Psoas muscle (tissue), 8 donors: ENCODE measurements around the gene FNDC3B. TPM values are rescaled to one million over a fixed set of nuclear protein-coding genes. Genes with fewer than 3 reads are reported as not detected.

Source experiments
- ATAC-seq, 4 donors: fragments of 200-7000 bp; cut with Tn5 transposase; one replicate each; pipeline ENCODE4 v1.9.1; 2020; ENCODE audit warnings: moderate library complexity in 3 of 4, mild to moderate bottlenecking in 2 of 4
- DNase-seq, 2 donors: peaks; one replicate each; pipeline ENCODE4 v3.0.0-alpha.2; 2020
- H3K27ac ChIP-seq: fragments of 200-600 bp; one replicate; pipeline ENCODE4 v1.8.0; 2022
- H3K27me3 ChIP-seq, 3 donors: fragments of 200-600 bp in 1 of 3; one replicate each; pipeline versions ENCODE4 v1.6.1 to v1.8.0; 2013 to 2022; ENCODE audit warnings: low read length in 2 of 3, mild to moderate bottlenecking in 2 of 3, moderate library complexity in 1 of 3; ENCODE audit not compliant: insufficient read depth in 3 of 3
- H3K36me3 ChIP-seq, 2 donors: fragments of 200-600 bp in 1 of 2; one replicate each; pipeline versions ENCODE4 v1.6.1 to v1.8.0; 2013 to 2022; ENCODE audit warnings: low read depth in 1 of 2, mild to moderate bottlenecking in 1 of 2, moderate library complexity in 1 of 2; ENCODE audit not compliant: insufficient read depth in 1 of 2
- H3K4me1 ChIP-seq: fragments of 200-600 bp; one replicate; pipeline ENCODE4 v1.8.0; 2022
- H3K4me3 ChIP-seq: fragments of 200-600 bp; one replicate; pipeline ENCODE4 v1.8.0; 2022; ENCODE audit warnings: mild to moderate bottlenecking
- H3K9me3 ChIP-seq: fragments of 200-600 bp; one replicate; pipeline ENCODE4 v1.8.0; 2022
- WGBS, 3 donors: extraction: QIAGEN DNeasy Blood & Tissue Kit; methylation state at CpG; one replicate each; pipeline versions ENCODE4 v1.1.6 to v1.1.7; 2013; 5-methylcytosine and 5-hydroxymethylcytosine counted together
- intact Hi-C, 2 donors: fragments of 100-400 bp; cut with DNase I; formaldehyde crosslinking; loops; one replicate each; pipeline versions ENCODE4 v1.11.0 to v1.14.2; 2022
- polyA plus RNA-seq, 3 donors: library from polyadenylated mRNA; stranded (reverse); fragments of 200-250 nt; gene quantifications; one replicate each; pipeline ENCODE4 v1.2.3, GENCODE V29; 2013
- total RNA-seq, 4 donors: library from RNA; stranded (reverse); fragmentation: NEBNext Ultra II Directional in 2 of 4; extraction: Animal tissue kit (Norgen Biotek cat#: 25700) in 2 of 4; gene quantifications; one replicate each; pipeline versions ENCODE4 v1.2.1 to v1.2.4, GENCODE V29; 2021 to 2023
- TF ChIP-seq, protein P1 (sequence below): fragments of 200-600 bp; IDR thresholded peaks from one replicate; pipeline ENCODE4 v1.8.0; 2022; ENCODE audit warnings: antibody characterized with exemption
- donor health status: healthy with polysubstance abuse.
- donor health status: DM: no; HTN: no; CAD: no; lungs with moderate emphysema.
- donor health status: Bipolar disorder and iron deficiency.
- donor health status: healthy.
- donor health status: DM: yes; HTN: yes; CAD: no.
- donor health status: DM: no; HTN: no; CAD: no.
- donor health status: DM: no; HTN: no; CAD: no.
- donor health status: DM: yes; HTN: yes; CAD: no.

Gene FNDC3B
- total and polyA plus RNA-seq, 7 donors = 12.4 to 133 (median 50.8) TPM

DNA sequence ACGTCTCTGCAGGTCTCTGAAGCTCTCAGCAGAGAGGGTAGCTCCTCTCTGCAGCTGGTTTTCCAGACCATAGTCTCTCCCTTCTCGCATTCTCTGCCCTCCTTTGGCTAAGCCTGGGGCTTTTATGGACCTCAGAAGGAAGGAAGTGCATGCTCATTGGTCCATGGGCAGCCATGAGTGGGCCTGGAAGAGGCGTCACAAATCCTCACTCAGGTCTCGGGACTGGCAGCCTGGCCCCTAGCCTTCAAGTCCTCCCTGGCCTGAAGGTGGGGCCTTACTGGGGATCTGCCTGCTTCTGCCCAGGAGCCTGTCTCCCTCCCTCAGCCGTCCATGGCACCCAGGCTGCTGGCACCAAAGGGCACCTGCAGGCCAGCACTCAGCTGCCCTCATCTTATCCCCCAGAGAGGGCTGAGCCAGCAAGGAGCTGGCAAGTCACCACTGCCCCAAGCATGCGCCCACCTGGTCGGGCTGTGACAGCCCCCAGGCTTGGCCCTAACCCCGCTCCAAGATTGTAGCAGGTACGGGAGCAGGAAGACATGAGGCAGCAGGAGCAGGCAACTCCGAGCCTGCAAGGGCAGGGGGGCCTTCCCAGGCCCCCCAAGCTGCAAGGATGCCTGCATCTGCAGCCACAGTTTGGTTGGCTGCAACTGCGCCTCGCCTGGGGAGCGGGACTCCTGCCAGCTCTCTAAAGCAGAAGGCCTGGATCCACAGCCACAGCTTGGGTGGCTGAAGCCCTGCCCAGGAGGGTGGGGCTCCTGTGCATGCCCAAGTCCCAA, 371.5 kb downstream of the FNDC3B start:
- TF ChIP-seq, protein P1, sequence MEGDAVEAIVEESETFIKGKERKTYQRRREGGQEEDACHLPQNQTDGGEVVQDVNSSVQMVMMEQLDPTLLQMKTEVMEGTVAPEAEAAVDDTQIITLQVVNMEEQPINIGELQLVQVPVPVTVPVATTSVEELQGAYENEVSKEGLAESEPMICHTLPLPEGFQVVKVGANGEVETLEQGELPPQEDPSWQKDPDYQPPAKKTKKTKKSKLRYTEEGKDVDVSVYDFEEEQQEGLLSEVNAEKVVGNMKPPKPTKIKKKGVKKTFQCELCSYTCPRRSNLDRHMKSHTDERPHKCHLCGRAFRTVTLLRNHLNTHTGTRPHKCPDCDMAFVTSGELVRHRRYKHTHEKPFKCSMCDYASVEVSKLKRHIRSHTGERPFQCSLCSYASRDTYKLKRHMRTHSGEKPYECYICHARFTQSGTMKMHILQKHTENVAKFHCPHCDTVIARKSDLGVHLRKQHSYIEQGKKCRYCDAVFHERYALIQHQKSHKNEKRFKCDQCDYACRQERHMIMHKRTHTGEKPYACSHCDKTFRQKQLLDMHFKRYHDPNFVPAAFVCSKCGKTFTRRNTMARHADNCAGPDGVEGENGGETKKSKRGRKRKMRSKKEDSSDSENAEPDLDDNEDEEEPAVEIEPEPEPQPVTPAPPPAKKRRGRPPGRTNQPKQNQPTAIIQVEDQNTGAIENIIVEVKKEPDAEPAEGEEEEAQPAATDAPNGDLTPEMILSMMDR = no peak
- no peak overlapping the region for H3K4me3 ChIP-seq
- WGBS, 3 donors = 73 to 75% (median 74%) methylated on average over 13 of the region's 13 CpGs
- H3K9me3 ChIP-seq = no peaks in the 10 kb centered on the region
- intact Hi-C loops = no loop called here
- no peak overlapping the region for H3K27ac ChIP-seq
- no peaks in the 10 kb centered on the region for H3K4me1 ChIP-seq
- ATAC-seq (peak in 3 of 4 donors; percentile 21 to 37 (median 31)), DNase-seq (no peak)
- H3K27me3 ChIP-seq = no peaks in the 10 kb centered on the region
- no peaks in the 10 kb centered on the region for H3K36me3 ChIP-seq

DNA sequence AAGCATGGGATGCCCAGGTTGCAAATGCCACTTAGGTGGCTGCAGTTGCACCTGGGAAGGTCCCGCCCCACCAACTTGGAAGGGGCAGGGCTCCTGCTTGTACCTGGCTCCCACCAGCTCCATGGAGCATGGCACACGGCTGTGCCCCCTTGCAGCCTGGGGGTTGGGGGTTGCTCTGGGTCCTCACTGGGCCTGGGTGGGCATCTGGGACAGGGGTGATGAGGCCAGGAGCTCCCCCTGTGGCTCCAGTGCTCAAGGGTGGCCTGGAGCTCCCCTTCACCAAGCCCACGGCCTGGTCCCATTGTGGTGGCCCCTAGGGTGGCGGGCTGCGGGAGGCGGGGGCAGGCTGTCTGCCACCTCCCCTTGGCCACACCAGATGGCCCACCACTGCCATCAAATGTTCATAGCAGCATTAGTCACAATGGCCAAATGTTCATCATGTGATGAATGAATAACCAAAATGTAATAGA, 372.1 kb downstream of the FNDC3B start:
- no peaks in the 10 kb centered on the region for H3K9me3 ChIP-seq
- ATAC-seq (peak in 3 of 4 donors; percentile 15 to 34 (median 27)), DNase-seq (no peak)
- H3K27ac ChIP-seq = no peak overlapping the region
- H3K27me3 ChIP-seq = no peaks in the 10 kb centered on the region
- WGBS, 3 donors = 87 to 92% (median 90%) methylated on average over 6 of the region's 6 CpGs
- H3K4me1 ChIP-seq = no peaks in the 10 kb centered on the region
- TF ChIP-seq, protein P1 = no peak
- H3K4me3 ChIP-seq = no peak overlapping the region
- H3K36me3 ChIP-seq = no peaks in the 10 kb centered on the region
- intact Hi-C loops = no loop called here

DNA sequence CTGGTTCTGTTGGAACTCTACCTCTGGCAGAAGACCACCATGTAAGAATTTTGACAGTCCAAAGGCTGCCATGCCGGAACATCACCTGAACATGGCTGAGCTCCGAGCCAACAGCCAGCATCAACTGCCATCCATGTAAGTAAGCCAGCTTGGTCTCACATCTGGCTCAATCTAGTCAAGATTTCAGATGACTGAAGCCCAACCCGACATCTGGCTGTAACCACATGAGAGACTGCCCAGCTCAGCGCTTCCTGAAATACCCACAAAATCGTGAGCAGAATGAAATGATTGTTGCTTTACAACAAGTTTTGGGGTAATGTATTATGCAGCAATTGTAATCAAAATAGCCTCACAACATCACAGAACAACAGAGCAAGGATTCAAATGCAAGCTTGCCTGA, 375.9 kb downstream of the FNDC3B start:
- DNase-seq (no peak), ATAC-seq (no peak)
- Histone ChIP-seq H3K36me3 (no peaks in the 10 kb centered on the region), H3K27me3 (no peaks in the 10 kb centered on the region), H3K27ac (no peak overlapping the region), H3K9me3 (peaks cover 11% of the 10 kb centered on the region), H3K4me1 (no peaks in the 10 kb centered on the region), H3K4me3 (no peak overlapping the region)
- TF ChIP-seq, protein P1 = no peak
- WGBS, 3 donors = 75 to 86% (median 85%) methylated on average over 5 of the region's 5 CpGs
- intact Hi-C loops = no loop called here

DNA sequence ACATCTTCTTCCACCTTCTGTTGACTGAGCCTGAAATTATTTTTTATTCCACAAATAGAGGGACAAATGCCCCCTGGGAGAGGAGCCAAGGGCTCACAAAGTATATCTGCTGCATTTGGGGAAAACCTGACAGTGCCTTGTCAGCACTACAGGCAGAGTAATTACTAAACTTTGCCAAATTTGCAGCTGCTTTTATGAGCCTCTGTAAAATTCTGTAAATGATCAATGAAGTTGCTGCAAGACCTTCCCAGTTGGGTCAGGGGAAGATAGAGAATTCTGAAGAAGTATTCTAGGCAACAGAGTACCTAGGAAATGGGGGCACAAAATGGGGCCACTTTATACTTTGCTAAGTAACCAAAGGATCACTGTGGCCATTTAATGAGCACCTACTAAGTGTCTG, 398.3 kb downstream of the FNDC3B start:
- H3K27ac ChIP-seq = no peak overlapping the region
- ATAC-seq = no peak
- intact Hi-C loops = no loop called here
- H3K27me3 ChIP-seq = no peaks in the 10 kb centered on the region
- TF ChIP-seq, protein P1 = no peak
- no peaks in the 10 kb centered on the region for H3K36me3 ChIP-seq
- H3K4me1 ChIP-seq = no peaks in the 10 kb centered on the region
- H3K9me3 ChIP-seq = no peaks in the 10 kb centered on the region
- H3K4me3 ChIP-seq = no peak overlapping the region
- no peak for DNase-seq

DNA sequence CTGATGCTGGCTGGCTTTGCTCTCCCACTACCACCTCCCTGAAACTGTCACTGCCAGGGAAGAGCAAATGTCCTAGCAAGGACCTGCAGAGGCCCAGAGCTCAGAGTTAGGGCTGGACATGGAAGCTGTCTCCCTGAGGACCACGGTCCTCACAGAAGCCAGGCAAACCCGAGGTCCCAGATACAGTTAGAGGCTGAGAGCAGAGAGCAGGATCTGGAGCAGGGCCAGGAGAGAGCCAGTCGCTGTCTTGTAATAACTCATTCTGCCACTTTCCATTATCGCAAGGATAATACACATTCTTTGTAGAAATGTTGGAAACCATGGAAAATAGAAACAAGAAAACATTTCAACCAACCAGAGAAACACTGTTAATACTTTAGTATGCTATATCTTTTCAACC, 398.8 kb downstream of the FNDC3B start:
- ATAC-seq = no peak
- Histone ChIP-seq H3K4me1 (no peaks in the 10 kb centered on the region), H3K9me3 (no peaks in the 10 kb centered on the region), H3K36me3 (no peaks in the 10 kb centered on the region), H3K4me3 (no peak overlapping the region), H3K27me3 (no peaks in the 10 kb centered on the region), H3K27ac (no peak overlapping the region)
- WGBS, 3 donors = 55 to 62% (median 58%) methylated on average over 4 of the region's 4 CpGs
- TF ChIP-seq, protein P1 = no peak
- DNase-seq = no peak
- intact Hi-C loops = no loop called here
